GM19351 (cell line): Measurements from ENCODE around the gene NUDT3.
"Not testable (repeated sequence)": the region's sequence is repeated elsewhere in the genome, so short reads cannot be mapped to it uniquely, and the experiment has no call there.

Experiments used
- ATAC-seq: cut with Tn5 transposase; IDR thresholded peaks from one replicate; pipeline ENCODE4 v1.9.1; 2021; ENCODE audit warnings: mild to moderate bottlenecking, moderate library complexity; ENCODE audit not compliant: unreplicated experiment

NUDT3 gene

DNA sequence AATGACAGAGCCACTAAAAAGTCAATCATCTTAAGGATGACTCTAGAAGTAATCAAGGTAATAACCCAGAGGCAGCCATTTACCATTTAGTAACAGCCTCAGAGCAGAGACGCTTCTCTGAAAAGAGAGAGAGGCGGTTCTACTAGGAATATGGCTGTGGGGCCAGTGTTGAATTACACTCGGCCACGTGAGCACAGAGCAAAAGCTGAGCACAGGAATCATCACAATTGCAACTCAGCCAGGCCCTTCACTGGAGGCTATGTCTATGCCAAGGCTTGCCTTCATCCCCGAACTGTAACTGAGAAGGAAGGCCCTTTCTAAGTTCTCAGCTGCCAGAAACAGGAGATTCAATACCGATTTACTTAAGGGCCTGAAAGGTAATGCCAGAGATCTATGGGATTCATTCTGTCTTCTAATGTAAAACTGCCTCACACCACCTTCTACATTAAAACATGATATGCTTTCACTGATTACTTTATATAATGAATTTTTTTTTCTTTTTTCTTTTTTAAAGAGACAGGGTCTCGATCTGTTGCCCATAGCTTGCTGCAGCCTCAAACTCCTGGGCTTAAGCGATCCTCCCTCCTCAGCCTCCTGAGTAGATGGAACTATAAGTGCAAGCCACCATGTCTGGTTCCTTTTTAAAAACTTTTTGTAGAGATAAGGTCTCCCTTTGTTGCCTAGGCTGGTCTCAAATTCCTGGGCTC, 67.6 kb downstream of the NUDT3 start:
- ATAC-seq = no peak

DNA sequence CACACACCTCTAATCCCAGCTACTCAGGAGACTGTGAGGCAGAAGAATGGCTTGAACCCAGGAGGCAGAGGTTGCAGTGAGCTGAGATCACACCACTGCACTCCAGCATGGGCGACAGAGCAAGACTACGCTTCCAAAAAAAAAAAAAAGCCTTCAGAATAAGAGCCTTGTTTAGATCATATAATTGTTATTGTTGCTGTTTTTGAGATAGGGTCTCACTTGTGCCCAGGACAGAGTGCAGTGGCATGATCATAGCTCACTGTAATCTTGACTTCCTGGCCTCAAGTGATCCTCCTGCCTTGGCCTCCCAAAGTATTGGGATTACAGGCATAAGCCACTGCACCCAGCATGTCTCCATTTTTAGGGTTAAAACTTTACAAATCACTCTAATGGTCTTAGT, 68.2 kb downstream of the NUDT3 start:
- ATAC-seq = not testable (repeated sequence)

DNA sequence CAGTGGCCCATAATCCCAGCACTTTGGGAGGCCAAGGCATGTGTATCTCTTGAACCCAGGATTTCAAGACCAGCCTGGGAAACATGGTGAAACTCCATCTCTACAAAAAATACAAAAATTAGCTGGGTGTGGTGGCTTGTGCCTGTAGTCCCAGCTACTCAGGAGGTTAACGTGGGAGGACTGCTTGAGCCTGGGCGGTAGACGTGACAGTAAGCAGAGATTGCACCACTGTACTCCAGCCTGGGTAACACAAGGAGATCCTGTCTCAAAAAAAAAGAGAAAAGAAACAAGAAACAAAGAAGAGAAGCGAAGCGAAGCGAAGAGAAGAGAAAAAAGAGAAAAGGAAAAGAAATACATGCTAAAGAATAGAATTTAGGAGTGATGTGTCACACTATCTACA, 69.2 kb downstream of the NUDT3 start:
- ATAC-seq = no peak

DNA sequence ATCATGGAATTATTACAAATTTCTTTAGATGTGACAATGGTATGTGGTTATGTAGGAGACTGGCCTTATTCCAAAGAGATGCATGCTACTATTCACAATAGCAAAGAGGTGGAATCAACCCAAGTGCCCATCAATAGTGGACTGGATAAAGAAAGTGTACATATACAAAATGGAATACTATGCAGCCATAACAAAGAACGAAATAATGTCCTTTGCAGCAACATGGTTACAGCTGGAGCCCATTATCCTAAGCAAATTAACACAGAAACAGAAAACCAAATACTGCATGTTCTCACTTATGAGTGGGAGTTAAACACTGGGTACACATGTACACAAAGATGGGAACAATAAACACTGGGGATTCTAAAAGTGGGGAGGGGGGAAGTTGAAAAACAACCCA, 69.7 kb downstream of the NUDT3 start:
- no peak for ATAC-seq

DNA sequence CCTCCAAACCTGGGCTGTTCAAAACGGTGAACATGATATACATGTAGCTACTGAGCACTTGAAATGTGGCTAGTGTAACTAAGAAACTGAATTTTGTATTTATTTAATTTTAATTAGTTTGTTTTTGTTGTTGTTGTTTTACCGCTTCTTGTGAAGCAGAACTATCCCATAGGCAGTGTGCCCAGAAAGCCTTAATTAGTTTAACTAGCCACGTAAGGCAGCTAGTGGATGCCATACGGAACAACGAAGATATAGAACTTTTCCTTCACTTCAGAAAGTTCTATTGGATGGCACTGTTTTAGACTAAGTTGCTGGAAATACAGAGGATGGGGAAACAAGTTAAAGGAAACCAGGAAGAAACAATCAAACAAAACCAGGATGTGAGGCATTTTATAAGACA, 70.6 kb downstream of the NUDT3 start:
- no peak for ATAC-seq

DNA sequence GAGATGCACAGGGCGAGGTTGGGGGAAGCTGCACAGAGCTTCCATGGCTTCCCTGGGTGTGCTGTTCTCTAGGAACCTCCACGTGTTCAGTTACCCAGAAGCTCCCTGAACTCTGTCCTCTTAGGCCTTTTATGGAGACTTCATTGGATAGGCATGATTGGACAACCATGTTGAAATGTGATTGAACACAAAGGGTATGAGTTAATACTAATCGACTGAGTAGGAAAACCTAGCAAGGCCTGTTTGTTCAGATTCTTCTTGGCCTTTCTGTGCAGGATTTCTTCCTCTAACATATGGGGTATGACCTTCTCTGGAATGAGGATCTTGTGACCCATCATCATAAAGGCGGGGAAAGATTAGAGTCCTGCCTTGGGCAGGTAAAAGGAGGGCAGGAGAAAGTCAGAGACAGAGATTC, 73.0 kb downstream of the NUDT3 start:
- no peak for ATAC-seq

DNA sequence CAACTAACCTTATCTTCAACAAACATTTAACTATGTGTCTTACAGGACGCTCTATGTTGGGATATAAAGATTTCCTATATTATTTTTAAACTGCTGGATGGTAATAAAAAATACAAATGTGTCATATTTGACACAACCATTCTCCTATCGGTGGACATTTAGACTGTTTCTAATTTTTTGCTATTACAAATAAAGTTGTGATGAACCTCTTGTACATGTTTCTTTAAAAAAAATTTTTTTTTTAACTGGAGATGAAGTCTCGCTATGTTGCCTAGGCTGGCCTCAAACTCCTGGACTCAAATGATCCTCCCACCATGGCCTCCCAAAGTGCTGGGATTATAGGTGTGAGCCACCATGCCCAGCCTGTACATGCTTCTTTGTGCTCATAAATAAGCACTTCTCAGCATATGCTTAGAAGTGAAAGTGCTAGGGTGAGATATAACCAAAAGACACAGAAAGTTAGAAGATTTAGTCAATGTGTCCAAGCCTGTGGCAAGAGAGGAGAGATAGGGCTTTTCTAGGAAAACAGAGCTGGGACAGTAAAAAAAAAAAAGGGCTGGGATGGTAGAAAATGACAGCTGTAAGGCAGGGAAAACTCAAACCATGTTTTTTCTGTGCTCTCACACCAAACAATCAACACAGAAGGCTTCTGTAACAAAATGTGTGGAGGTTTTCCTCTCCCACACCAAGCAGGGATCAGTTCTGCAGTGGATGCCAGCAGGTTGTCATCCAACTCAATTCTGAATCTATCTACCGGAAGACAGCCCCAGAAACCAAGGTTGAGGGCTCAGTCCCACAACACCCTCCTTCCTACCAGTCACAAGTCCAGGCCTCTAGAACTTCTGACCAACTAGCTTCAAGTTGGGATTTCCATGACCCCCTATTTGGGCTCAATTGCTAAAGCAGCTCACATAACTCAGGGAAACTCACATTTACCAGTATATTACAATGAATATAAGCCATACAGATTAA, 73.7 kb downstream of the NUDT3 start:
- no peak for ATAC-seq

DNA sequence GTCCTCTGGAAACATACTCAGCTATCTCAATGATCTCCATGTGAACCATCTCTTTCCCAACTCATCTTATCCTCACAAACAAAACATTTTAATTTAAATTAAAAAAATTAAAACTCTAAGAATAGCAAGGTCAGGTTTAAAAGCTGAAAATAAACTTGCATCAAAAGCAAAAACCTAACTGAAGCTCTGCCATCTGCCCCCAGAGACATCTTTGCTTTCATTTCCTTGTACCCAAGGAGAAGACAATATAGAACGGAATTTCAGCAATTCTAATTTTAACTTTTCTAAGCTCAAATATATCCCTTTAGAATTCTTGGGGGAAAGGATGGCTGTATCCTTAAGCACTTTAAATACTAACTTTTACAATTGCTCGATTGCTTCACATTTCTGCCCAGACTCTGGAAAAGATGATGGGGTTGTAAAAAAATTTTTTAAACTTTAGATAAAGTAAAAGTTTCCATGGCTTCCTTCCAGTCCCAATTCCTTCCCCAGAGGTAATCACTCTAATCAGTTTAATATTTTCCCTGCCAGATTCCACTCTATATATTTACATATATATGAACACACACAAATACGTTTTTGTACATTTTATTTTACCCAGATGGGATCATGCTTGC, 74.5 kb downstream of the NUDT3 start:
- no peak for ATAC-seq

DNA sequence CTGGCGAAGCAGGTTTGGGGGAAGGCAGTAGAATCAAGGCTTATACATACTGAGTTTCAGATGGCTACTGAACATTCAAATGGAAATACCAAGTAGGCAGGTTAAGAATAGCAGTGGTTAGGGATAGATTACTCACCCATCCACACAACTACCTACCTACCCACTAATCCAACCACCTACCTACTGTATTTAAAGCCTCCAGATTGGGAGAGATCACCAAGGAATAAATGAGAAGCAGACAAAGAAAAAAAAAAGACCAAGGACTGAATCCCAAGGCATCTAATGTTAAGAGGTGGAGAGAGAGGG, 75.3 kb downstream of the NUDT3 start:
- ATAC-seq = no peak

DNA sequence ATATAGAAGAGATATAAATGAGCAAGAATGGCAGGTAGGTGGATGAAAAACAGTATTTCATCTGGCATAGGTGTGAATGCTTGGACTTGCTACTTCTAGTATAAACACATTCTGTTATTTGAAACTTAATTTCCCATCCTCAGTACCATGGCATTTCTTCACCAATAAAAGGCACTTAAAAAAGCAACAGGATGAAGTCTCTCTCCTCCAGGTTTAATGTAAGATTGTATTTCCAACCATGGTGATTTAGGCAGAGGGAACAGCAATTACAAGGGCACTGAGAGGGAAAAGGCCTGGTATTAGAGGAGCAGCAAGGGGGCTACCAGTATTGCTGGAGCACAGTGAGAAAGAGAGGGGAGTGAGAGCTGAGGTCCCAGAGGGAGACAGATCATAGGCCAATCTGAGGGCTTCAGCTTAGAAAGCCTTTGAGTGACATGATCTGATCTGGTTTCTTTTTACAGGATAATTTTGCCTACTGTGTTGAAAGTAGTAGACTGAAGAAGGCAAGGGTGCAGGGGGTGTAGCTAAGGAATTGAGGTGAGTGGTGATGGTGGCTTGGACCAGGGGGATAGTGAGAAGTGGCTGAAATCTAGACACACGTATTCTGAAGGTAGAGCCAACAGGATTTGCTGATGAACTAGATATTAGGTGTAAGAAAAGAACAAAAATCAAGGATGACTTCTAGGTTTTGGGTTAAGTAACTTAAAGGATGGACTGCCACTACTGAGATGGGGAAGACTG, 75.9 kb downstream of the NUDT3 start:
- no peak for ATAC-seq

DNA sequence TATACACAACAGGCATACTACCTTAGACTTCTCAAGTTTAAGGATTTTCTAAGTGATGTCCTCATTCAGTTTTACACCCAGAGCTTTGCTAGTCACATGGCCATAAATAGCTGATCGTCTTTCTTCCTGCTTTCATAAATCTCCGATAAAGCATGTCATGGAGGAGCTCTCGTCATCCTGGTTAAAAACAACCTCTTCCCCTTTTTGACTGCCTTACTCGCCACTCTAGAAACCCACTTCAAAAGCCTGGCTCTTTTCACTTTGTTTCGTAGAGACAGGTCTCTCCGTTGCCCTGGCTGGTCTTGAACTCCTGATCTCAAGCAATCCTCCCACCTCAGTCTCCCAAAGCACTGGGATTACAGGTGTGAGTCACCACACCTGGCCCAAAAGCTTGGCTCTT, 76.7 kb downstream of the NUDT3 start:
- peak; percentile 44 for ATAC-seq

DNA sequence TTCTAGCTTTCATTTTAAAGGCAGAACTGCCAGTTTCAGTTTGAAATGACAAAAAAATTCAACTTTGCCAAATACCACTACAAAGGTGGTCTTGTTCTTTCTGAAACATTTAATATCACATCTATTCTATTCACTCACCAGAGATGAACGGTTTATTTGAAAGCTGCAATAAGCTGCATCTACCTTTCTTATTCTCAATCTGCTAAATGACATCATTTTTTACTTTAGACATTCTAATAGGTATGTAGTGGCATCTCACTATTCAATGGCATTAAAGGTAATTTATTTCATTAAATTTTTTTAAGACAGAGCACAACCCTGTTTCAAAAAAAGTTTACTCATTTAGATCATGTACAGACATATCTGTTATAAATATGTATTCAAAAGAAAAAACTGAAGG, 77.2 kb downstream of the NUDT3 start:
- no peak for ATAC-seq

DNA sequence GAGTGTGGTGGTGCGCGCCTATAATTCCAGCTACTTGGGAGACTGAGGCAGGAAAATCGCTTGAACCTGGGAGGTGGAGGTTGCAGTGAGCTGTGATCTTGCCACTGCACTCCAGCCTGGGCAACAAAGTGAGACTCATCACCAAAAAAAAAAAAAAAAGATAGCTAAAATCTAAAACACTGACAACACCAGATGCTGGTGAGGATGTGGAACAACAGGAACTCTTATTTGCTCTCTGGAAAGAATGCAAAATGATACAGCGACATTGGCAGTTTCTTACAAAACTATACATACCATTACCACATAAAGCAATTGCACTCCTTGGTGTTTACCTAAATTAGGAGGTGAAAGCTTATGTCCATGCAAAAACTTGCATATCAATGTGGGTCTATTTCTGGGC, 80.2 kb downstream of the NUDT3 start:
- no peak for ATAC-seq

DNA sequence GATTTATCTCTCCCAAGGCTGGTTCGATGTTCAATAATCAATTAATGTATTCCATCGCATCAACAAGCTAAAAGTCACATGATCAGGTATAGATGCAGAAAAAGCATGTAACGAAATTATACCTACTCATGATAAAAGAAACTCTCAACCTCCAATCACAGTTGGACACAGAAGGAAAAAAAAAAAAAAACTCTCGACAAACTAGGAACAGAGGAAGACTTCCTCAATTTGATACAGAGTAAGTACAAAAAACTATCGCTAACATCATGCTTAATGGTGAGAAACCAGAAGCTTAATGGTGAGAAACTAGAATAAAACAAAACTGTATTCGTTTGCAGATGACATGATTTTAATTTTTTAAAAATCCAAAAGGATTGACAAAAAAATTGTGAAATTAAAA, 81.7 kb downstream of the NUDT3 start:
- ATAC-seq = no peak

DNA sequence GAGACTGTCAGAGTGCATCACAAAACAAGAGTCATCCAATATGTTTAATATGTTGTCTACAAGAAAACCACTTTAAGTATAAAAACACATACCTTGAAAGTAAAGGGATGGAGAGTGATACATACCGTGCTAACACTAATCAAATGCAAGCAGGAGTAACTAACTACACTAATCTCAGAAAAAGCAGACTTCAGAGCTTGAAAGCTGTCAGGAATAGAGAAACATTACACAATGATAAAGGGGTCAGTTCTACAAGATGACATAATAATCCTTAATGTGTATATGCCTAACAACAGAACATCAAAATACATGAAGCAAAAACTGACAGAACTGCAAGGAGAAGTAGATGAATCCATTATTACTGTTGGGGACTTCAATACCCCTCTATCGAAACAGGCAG, 84.0 kb downstream of the NUDT3 start:
- ATAC-seq = no peak

DNA sequence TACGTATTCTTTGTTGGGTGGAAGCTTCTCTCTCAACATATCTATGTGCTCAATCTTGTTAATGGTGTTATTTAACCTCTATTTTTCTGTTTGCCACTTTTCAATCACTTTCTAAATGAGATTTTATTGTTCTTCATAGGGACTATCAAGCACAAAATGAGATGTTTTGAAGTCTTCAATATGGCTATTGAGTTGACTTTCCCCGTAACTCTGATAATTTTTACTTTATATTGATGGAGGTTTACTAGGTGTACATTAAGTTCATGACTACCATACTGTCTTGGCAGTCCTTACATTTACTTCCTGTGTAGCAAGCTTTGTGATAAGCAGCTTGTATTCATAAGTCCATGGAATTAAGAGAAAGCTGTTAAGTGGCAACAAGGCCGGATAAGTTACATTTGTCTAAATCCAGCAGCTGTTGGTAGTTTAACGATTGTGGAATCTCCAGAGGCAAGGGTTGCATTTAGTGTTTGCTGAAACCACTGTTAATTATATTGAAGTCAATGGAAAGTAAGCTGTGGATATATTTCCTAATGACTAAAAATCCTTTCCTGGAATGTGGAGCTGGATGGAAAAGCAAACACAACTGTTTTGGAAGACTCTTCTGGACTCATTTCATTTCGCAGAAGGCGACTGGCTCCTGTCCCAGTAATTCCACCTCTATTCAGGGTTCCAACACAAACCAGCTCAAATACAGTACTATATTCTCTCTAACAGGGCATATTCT, 86.3 kb downstream of the NUDT3 start:
- ATAC-seq = no peak

DNA sequence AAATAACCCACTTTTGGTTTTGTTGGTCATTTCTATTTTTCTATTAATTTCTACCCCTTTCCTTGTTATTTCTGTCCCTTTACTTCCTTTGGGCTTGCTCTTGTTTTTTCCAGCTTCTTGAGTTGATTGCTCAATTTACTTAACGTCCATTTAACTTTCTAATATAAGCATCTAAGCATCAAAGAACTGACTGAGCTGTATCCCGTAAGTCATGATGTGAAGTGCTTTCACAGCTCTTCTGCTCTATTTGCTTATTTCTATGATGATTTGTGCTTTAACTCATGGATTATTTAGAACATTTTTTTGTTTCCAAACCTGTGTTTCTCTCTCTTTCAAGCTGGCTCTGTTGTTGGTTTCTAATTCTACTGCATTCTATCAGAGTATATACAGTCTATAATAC, 87.0 kb downstream of the NUDT3 start:
- no peak for ATAC-seq

DNA sequence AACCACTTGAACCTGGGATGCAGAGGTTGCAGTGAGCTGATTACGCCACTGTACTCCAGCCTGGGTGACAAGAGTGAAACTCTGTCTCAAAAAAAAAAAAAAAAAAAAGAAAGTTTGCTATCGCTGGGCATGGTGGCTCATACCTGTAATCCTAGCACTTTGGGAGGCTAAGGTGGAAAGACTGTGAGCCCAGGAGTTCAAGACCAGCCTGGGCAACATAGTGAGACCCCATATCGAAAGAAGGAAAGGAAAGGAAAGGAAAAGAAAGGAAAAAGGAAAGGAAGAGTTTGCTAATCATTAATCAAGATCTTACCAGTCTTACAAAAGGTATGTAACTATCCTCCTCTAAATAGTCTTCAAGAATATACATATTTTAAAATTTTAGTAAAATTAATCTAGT, 88.3 kb downstream of the NUDT3 start:
- no peak for ATAC-seq

DNA sequence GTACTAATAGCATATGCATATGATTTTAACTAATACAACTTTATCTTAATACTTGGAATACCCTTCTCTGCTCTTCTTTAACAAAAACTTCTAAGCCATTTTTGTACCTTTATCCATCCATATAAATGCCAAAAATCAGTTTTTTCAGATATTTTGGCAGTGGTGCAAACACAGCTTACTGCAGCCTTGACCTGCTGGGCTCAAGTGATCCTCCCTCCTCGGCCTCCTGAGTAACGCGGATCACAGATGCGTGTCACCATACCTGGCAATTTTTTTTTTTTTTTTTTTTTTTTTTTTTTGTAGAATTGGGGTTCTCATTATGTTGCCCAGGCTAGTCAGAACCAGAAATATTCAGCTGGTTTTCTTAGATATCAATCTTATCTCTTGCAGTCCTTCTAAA, 89.5 kb downstream of the NUDT3 start:
- ATAC-seq = no peak

DNA sequence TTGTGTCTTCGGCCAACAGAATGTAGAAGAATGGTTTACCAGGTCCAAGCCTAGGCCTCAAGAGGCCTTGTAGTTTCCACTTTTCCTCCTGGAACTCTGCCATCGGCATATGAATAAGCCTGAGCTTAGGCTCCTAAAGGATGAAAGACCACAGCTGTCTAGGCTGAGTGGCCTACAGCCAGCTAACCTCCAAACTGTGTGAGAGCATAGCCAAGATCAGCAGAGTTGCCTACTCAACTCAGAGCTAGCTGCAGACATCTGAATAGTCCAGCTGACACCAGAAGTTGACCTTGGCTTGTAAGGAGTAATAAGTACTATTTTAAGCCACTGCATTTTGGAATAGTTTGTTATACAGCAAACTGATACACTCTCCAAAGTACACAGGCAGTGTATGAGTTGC, 91.1 kb downstream of the NUDT3 start:
- ATAC-seq = no peak

DNA sequence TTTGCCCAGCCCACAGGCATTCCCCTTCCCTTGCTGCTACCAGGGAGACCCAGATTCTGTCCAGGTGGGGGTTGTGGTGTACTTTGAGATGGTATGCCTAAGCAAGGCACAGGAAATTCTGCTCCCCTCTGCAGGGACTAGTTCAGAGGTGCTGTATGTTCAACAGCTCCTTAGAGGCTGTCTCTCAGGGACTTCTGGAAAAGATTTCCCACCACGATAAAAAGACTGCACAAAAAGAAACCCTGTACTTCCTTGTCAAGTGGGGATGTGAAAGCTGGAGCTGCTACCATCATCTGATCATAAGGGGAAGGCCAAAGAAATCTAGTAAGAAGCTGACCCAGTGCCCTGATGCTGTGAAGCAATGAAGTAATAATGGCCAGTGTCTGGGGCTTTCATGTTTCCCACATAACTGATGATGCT, 92.1 kb downstream of the NUDT3 start:
- no peak for ATAC-seq
